Inflammatory macrophage treated with lipopolysaccharide for 1 hour (primary cell): ENCODE results near the gene CFAP99.
A peak's percentile ranks its signal among the peaks of the same experiment; 100 is the strongest.
"Not testable (repeated sequence)": the region's sequence is repeated elsewhere in the genome, so short reads cannot be mapped to it uniquely, and the experiment has no call there.

Source experiments
- DNase-seq, 2 donors: peaks; one replicate each; pipeline ENCODE4 v3.0.0-alpha.2; 2020 to 2022

CFAP99 gene

DNA sequence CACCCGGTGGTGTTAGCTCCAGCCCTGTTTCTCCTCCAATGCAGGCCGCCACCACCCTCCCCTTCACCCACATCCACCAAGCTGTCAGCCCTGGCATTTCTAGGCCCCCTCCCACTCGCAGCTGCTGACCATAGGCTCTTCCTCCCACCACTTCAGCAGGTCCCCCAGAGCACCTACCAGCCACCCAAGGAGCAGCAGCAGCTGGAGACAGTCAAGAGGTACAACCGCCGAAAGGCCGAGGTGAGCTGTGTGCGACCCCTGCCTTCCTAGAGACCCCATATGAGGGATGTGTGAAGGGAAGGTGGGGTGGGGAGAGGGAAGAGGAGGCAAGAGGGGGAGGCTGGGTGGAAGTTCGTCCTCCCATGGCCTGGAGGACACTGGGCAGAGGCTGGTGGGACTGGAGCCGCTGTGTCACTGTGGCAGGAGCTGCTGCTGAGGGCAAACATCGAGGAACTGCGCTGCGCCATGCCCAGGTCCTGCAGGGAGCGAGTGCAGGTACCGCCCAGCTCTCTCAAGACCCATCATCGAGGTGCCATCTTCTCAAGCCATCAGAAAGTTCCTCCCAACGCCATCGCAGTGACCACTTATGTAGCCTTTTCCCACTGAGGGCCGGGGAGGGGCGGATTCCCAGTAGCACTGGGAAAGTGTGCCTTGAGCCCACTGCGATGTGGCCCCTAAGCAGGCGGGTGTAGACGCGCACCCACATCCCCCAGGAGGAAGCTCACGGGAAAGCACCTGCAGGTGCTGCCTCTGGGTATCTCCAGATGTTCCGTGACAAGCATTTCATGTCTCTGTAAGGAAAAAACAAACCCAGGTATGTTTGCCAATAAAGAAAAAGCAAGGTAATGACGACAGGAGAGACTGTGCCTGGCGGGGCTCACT, 31.0 kb downstream of the CFAP99 start:
- DNase-seq, result no peak

- no peak for DNase-seq
Measured at GRCh38 chr4:2450394-2451035, 31.8 kb downstream of the CFAP99 start.

- DNase-seq, result no peak
Measured at GRCh38 chr4:2451036-2451520, 32.3 kb downstream of the CFAP99 start.

- no peak for DNase-seq
Measured at GRCh38 chr4:2451821-2452785, 33.3 kb downstream of the CFAP99 start.

GRCh38 chr4:2457481-2458295, 38.9 kb downstream of the CFAP99 start:
- DNase-seq, result no peak

GRCh38 chr4:2458546-2459491, 40.1 kb downstream of the CFAP99 start:
- no peak for DNase-seq

- DNase-seq, result no peak
Measured at GRCh38 chr4:2459589-2460349, 41.0 kb downstream of the CFAP99 start.

- DNase-seq, result no peak
Measured at GRCh38 chr4:2461246-2461960, 42.6 kb downstream of the CFAP99 start.

DNA sequence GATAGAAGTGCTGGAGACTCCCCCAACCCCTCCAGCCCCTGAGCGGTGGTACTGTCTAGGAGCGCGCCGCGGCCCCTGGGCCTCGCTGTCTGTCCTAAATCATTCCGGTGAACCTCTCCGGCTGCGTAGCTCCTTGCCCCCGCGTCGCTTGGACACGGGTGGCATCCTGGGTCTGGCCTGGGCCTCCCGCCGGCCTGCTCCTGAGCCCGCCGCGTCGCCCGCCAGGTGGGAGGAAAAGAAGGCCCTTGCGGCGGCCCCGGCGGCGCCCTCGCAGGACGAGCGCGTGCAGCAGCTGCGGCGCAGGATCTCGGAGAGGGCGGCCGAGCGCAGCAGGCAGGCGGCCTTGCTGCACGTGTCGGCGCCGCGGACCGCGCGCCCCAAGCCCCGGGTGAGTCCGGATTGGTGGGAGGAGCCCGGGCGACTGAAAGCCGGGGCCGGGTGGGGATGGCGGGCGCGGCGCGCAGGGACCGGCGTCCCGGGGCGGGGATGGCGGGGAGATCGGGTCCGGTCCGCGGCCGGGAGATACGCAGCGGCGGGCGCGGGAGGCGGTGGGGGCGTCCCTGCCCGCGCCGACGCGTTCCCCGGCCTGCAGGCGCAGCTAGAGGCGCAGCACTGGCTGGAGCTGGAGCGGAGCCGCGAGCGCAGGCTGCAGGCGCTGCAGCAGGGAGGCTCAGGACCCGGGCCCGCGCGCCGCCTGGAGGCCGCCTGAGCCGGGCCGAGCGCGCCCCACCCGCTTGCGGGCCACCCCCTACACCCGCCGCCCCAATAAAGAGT, 43.6 kb downstream of the CFAP99 start:
- peak; percentile 32 to 49 for DNase-seq

DNA sequence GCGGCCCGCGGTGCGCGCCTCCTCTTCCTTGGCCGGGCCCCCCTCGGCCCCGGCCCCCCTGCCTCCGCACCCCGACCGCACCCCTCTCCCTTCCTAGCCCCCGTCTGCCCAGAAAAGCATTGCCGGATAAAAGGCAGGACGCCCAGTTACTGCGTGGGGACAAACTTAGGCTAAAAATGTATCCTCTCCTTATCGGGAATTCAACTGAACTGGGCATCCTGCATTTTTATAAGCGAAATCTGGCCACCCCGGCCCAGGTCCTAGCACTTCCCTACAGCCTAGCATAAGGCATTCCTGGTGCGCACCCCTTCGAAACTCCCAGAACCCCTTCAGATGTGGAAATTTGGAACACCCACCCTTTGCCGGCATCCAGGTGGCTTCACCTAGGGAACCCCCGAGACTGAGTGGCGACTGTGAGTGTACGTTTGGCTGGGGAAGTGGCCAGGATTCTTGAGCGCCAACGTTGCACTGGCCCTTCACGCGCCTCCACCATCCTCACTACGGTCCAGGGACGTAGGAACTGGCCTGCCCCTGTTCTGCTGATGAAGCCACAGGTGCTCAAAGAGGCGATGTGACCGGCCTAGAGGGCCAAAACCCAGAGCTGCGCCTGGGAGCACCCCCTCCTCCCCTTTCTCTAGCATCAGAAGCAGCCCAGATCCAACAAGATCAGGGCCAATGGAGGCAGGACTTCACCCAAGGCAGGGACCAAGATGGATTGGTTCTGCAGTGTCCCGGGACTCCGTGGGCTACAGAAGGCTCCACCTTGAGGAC, 44.4 kb downstream of the CFAP99 start:
- no peak for DNase-seq

GRCh38 chr4:2465032-2465431, 46.3 kb downstream of the CFAP99 start:
- no peak for DNase-seq

GRCh38 chr4:2465544-2465943, 46.8 kb downstream of the CFAP99 start:
- DNase-seq, result not testable (repeated sequence)

- peak; percentile 97 to 98 for DNase-seq
Measured at GRCh38 chr4:2468456-2469191, 49.9 kb downstream of the CFAP99 start, which contains the start of gene RNF4. TSS of gene RNF4 (plus strand) at chr4:2469106. CDS start at chr4:2490494, 21,388 bp downstream.

DNA sequence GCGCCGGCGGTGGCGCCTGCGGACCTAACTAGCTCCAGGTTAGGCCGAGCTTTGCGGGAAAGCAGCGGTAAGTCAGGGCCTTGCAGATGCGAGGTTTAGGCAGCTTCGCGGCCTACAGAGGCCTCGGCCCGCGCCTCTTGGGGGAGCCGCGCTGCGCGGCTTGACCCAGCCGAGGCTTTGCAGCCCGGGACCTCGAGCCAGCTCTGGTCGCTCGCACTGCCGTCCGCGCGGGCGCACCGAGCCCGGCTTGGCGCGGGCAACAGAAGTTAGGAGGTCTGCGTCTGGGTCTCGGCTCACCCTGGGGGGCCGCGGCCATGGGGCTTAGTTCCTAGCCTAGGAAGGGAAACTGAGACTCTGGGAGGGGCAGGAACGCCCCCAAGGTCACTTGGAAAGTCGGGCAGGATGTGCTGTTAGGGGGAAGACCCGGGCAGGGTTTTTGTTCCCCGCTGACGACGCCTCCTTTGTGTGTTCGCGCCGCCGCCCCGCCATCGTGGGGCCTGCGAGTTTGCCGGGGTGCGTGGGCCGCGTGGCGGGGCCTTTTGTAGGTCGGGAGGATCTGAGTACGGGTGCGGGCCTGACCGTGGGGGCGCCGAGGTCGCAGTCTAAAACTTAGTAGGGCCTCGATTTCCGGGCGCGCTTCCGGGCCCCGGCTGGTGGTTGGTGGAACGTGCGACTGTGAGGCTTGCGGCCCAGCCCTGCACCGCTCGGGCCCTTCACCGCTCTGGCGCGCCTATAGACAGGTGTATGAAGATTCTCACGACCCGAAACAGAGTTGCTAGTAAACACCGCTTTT, 50.6 kb downstream of the CFAP99 start:
- peak; percentile 26 to 40 for DNase-seq

DNA sequence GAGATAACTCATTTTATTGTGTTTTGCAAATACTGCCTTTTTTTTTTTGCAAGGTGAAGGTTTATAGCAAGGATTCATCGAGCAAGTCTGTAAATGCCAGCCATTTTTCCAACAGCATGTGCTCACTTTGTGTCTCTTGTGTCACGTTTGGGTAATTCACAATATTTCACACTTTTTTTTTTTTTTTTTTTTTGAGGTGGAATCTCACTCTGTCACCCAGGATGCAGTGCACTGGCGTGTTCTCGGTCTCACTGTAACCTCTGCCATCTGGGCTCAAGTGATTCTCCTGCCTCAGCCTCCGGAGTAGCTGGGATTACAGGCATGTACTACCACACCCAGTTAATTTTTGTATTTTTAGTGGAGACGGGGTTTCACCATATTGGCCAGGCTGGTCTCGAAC, 52.0 kb downstream of the CFAP99 start:
- DNase-seq, result no peak

- peak in 1 of 2 donors; percentile 32 for DNase-seq
Measured at GRCh38 chr4:2472187-2472586, 53.4 kb downstream of the CFAP99 start.
